HG03558 (cell line): ENCODE measurements around the gene ERG.

Experiments used
- ATAC-seq: cut with Tn5 transposase; IDR thresholded peaks from one replicate; pipeline ENCODE4 v1.9.1; 2021; ENCODE audit warnings: moderate number of reproducible peaks; ENCODE audit not compliant: unreplicated experiment; ENCODE audit errors: extremely low read depth

The ERG gene

DNA sequence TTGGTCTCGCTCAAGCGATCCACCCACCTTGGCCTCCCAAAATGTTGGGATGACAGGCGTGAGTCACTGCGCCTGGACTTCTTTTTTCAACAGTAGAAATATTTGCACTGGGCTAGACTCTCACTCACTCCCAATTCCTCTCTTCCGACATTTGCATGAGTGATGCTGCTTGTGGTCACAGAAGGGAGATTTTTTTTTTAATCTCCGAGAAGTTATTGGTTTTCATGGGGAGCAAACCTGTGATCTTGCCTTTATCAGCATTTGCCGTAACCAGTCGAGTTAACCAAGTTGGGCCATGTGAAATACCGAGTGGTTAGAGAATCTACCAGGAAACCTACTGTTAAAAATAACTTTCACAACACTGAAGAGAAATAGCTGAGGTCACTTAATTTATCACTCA, 21.1 kb downstream of the ERG start:
- no peak for ATAC-seq

DNA sequence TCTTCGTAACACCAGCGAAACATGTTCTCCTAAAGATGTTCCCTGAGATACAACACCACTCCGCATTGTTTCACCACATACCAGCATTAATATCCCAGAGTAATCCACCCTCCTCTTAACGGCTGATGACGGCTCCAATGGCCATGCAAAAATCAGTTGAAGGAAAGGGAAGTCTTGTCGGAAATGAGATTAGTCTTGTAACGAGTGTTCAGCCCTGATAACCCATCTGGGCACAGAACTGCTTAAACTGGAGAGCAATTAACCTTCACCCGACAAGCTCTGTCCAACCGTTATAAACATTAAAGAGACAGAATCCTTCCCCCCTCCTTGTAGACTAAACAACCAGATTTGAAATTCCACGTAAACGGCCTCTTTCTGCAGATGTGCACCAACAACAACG, 21.9 kb downstream of the ERG start:
- ATAC-seq = no peak

DNA sequence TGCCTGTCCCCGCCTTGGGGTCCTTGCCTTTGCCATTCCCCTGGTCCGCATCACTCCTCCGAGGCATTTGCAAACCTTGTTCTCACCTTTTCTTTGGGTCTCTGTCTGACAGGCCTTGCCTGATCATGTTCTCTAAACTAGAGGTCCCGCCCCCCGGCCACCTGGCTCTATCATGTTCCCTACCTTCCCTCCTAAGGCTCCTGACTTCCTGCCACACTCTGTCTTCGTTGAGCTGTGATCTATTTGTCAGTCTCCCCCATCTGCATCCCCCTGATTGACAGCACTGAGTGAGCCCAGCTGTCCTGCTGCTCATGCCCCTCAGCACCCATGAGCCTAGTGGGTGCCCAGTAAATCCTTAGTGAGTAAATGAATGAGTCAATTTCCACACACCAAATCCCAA, 22.8 kb downstream of the ERG start:
- no peak for ATAC-seq

DNA sequence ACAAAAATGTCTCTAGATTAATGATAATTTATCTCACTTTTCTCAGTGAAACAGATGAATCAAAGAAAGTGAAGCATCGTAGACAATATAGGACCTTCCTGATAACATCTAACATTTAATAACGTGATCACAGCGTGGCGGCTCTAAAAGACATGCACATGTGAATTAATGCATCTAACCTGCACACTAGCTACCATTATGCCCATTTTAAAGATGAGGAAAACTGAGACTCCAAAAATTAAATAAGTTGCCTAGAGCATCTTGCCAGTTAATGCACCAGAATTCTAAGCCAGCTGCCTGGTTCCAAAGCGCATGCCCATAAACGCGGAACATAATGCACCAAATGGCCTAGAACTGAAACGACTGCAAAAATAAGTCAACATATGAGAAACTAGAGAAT, 23.5 kb downstream of the ERG start:
- ATAC-seq = no peak

DNA sequence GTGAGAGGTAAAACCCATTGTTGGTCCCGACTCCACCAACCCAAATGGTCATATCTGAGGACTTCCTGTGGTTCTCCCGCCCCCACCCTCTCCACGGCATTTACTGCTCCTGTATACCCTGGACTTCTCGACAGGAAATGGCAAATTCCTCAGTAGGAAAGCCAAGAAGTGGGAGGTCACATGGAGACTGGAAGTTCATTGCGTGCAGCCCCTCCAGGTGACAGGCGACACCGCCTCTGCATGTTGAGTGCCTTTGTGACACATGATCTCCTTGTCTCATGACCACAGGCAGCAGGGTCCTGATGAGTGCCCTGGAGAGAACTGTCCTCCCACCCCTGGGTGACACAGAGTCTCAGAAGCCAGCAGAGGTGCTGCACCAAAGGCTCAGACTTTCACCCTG, 24.2 kb downstream of the ERG start:
- ATAC-seq = no peak

DNA sequence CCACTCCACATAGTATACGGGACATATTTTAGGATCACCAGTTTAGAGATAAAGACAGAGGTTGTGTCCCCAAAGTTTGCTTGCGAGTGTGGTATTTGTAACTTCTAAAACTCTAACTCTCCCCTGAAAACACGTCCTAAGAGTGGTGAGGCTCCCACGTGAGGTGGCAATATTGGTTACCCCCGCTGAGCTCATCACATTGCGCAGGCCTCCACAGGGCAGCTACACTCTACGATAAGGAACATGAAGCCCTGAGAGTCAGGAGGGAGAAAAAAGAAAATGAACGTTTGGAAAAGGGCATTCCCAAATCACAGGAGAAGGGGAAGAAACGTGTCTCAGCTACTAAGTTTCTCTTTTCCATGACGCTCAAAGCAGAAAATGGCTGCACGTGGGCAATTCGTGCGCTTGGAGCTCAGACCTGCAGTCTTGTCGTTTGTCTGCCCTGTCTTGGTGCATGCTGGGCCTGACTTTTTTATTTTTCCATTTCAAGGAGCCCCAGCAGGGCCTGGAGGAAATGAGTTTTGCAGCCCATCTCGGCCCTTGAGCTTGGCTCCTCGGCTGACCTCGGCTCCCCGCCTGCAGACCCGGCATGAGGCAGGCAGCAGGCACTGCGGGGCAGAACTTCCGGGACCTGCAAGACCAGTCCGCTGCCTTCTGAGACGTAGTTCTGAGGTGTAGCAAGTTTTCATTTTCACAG, 25.7 kb downstream of the ERG start:
- no peak for ATAC-seq

DNA sequence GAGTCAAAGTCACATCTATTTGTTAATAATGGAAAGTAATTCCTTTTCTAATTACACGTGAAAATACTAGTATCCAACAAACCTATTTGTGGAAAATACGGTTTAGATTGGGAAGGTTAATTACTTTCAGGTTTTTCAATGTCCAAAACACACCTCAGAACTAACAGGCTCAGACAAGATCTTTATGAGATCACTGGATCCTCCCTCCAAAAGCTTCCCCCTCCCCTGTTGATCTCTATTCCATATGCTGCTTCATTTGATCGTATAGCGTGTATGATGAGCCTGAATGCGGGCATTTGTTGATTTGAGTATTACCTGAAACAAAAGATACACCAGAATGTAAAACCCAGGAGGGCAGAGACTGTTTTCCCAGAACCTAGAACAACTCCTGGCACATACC, 26.5 kb downstream of the ERG start:
- ATAC-seq = no peak

DNA sequence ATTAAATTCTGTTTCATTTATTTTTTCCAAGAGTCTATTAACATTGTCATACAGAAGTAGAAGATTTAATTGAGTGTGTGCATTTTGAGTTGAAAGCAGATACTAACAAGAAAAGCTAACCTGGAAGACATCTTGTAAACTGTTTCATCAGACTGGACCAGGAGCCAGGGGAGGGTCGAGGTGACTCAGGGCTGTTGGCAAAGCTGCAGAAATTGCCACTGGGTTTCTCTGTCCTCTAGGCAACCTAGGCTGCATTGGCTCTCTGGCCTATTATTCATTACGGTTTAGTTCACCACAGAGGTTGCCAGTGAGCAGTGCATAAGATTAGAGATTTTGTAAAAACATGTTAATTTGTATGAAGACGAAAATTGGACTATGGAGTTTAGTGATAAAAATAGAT, 27.5 kb downstream of the ERG start:
- no peak for ATAC-seq

DNA sequence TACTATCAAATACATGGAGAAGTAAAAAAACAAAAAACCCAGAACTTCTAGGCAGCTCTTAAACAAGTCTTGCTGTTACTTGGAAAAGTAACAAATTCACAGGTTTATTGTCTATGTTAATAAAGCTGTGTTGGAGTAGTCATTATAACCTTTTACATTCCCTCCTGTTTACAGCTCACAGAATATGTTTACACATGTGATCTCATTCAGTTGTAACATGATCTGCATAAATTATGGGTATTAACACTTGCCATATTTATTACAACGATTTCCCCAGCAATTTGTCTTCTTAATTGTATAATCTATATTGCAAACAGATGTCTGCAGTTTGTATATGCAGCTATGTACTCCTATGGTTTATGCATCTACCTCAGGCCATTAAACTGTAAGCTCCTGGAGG, 28.6 kb downstream of the ERG start:
- no peak for ATAC-seq

DNA sequence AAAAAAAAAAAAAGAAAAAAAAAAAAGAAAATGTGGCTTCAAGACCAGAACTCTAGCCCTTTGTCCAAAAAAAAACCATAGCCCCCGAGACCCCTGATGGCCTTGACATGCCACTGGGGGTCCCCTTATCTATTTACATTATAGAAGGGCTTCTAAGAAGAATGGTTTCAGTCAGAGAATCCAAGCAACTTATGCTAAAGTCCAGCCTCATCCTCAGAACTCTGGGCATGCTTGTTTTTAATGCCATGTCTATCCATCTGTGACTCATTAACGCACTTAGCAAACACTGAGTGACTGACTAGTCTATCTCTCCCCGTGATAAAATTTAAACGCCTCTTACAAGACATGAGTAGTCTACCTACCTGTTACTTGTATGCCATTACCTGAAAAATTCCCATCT, 29.3 kb downstream of the ERG start:
- ATAC-seq = no peak

DNA sequence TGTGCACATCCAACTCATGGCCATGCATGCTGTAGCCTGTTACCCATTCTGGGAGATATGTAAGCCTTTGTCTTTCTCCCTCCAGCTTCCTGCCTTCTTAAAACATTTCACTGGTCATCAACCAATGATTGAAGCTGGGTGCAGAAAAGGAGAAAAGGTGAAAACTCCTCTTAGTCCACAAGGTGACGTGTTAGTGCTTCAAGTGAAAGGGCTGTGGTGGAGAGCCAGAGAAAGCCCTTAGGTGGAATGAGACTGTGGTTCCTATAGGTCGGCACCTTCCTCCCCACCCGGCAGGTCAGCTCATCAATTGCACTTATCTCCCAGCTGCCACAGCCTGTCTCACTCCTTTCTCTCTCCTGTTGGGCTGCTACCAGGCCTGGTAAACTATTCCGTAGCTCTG, 30.4 kb downstream of the ERG start:
- ATAC-seq = no peak

DNA sequence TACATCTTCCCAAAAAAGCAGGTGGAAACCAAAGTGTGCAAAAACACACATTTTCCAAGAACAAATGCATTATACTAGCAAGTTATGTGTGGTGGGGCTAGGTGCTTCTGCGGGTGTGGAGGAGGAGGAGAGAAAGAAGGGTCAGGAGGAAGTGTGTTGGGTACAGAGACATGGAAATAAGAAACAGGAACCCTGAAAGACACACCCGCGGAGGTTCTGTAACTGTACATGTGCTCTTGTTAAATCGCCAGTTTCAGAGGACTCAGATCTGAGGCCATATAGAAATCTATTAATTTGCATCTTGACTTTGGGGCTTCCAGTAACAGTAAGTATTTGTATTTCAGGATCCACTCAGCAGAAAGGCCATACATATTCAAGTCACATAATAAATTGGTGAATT, 30.9 kb downstream of the ERG start:
- no peak for ATAC-seq

DNA sequence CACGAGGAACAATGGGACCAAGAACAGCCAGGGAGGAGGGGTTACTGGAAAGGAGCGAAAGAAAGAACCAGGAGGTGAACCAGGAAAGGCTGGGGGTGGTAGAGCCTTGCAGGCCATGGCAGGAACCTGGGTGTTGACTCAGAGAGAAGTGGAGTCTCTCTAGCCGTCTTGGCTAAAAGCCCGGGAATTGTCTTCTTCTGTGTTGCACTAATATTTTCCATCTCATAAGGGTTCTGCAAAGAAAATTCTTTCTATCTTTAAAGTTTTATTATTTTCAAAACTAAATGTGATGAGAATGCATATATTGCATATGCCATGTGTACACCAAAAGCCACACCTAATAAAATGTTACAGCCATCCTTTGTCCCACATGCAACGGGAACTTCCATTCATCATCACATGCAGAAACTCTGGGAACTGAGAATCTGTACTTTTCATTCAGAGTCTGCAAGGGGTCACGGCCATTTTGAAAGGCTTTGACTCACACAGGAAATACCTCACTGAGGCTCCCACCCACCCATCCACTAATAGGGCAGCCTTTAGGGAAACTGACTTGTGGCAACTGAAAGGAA, 38.0 kb downstream of the ERG start:
- no peak for ATAC-seq

DNA sequence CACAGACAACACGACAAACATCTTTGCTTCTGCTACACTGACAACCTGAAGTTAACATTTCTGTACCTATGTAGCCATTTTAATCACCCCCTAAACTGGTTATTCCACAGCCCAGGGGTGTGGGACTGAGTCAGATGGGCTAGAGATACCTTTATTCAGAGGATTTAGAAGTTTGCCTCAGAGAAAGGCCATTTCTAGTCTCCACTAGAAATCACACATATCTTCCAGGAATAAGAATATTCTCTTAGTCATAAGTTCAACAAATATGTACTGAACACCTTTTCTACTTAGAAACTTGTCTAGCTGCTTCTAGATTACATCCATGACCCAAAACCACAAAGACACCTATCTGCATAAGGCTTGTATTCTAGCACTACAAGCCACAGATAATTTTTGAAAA, 38.8 kb downstream of the ERG start:
- no peak for ATAC-seq

DNA sequence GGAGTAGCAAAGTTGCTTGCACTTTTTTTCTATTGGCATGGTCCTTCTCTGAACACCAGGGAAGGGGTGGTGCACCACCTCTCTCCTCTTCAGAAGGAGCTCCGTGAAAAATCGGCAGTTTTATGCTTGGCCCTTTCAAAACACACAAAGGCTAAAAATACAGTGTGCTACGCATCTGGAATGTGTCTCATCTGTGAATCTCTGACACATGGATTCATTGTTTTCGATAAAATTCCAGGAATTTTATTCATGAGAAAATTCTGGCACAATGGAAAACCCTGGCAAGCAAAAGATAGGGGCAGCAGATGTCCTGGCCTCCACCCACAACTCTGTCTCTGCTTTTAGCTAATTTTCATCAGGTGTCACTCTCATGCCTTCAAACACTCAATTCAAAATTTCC, 42.9 kb downstream of the ERG start:
- no peak for ATAC-seq

DNA sequence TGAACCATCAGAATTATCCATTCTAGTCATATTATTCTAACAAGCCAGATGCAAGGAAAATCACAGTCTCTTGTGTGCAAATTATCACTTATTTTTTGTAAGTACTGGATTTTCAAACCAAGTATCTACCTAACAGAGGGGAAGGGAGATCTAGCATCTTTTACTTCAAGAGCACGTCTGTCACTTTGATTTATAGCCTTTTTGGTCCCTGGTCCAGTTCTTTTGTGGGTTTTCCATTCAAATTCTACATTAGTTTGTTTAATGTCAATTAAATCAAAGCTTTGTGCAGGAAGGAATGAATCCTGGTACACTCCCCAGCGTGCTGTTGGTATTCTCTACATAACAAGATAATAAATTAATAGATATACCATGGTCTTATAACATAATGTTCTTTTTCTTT, 43.6 kb downstream of the ERG start:
- no peak for ATAC-seq

DNA sequence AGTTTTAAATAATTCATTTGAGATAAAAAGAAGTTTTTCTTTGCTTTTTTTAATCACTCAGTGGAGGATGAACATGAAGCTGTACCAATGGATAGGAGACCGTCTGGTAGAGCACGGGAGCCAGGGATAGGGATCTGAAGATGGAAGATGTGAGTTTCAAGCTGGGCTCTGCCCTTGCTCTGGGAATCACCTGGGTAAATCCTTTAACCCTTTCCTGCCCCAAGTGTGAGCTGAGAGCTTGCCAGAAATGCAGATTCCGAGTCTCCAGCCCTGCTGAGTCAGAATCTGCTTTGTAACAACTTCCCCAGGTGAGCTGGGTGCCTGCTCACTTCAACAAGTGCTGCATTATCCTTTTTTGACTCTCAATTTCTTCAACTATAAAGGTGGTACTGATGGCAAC, 44.1 kb downstream of the ERG start:
- no peak for ATAC-seq

DNA sequence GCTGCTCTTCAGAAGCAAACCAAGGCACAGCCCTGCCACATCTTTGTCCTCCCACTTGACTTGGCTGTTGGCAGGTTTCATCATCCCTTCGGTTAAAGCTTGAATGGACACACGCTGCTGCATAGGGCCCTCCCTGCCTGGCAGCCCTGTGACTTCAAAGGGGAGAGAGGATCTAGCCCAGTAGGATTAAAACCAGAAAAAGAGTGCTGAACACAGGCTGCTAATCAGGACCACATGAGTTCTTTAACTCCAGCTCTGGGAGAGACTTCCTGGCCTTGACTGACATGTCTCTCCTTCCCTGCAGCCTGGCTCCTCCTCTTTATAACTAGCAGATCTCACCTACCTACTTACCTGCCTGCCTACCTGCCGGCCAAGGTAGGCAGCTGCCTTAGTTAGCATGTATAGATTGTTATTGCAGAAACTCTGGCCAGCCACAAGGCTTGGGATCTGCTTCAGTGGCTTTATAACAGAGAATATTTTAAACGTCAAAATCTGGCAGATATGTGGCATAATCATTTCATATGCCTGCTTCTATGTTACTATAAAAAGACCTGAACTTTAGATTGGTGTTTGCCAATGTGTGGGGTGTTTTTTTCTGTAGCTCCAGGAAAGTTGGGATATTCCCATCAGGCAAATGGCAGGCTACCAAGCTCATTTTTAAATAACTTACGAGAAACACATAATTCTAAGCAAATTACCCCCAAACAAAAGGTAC, 49.4 kb downstream of the ERG start:
- no peak for ATAC-seq

DNA sequence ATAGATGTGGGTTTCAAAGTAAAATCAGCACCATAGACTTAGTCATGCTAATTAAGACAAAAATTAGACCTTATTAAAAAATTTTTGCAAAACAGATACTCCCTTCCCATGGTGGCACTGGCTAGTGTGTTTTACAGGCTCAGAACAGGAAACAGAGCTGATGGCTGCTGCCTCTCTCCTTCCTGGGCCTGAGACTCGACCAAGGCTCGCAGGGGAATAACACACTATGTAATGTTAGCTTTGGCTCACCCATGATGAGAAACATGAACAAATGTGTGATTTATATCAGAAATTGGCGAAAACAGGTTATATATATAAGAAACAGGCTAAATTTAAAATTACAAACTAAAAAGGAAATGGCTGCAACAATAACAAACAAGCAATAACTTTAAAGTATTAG, 50.7 kb downstream of the ERG start:
- no peak for ATAC-seq

DNA sequence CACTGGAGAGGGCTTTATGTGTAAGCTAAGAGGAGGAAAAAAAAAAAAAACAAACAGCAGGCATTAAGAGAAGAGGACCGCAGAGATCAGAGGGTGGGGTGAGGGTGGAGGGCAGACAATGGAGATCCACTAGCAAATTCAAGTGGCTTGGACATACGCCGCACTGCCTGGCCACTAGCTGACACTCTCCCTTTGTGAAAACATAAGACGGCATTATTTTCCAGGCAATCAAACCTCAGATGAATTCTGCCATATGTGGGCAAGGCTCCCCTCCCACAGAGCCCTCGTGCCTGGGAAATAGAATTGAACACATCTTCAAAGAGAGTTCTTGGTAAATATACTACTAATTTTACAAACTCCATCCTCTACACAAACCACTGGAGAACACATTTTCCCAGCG, 53.6 kb downstream of the ERG start:
- ATAC-seq = no peak

DNA sequence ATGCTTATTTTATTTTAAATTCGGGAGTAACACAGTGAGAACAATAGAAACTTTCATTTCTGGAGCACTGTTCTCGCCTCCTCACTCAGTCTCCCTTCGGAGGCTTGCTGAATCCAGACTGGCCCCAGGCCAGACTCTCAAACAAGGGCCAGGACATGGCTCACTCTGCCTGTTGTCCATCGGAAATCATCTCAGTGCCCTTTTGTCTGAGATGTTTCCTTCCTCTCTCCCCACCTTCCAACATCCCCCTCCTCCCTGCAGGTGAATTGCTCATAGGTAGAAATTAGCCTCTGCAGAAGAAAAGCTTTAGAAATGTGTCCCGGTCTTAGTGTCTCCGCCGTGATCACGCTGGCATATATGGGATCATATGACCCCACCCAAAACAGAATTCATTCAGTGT, 55.2 kb downstream of the ERG start:
- no peak for ATAC-seq

DNA sequence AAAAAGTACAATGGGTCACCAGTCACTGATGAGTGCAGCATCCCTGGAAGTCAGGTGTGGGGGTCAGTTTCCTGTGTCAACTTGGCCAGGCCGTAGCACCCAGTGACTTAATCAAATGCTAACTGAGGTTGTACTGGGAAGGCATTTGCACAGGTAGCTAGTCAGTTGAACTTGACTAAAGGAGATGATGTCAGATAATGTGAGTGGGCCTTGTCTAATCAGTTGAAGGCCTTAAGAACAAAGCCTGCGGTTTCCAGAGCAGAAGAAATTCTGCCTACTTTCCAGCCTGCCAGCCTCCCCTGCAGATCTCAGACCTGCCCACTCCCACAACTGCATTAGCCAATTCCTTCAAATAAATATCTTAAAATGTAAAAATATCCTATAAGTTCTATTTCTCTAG, 57.1 kb downstream of the ERG start:
- ATAC-seq = no peak
